ENCODE data around the gene C11orf58.

C11orf58 gene

DNA sequence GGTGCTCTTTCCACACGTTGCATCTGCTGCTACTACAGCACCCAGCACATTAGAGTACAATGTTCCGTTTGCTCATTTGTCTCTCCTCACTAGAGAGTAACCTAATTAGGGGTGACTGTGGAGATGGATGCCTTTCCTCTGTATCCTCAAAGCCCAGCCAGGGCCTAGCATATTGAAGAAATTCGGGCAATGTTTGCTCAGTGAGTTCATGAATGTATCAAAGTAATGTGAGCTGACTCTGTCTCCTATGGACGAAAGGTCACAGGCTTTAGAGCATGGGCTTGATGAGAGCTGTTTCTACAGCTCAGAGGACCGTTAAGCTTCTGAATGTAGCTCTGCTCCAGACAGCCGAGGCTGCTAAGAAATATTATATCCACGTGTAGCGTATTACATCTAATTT, 67.5 kb downstream of the C11orf58 start:
- no peak for DNase-seq

GRCh38 chr11:16806791-16807190, 68.3 kb downstream of the C11orf58 start:
- no peak for DNase-seq

GRCh38 chr11:16807306-16807705, 68.9 kb downstream of the C11orf58 start:
- DNase-seq, result no peak

Data from NCI-H526 (cell line).